Sigmoid colon (tissue), 7 donors: ENCODE results near the gene CEP83. TPM values are rescaled to one million over a fixed set of nuclear protein-coding genes. Genes with fewer than 3 reads are reported as not detected.
"Not testable (repeated sequence)": the region's sequence is repeated elsewhere in the genome, so short reads cannot be mapped to it uniquely, and the experiment has no call there.

Source experiments
- DNase-seq: peaks from one replicate; pipeline ENCODE4 v3.0.0-alpha.2; 2019
- H3K27ac ChIP-seq, 4 donors: fragments of 200-600 bp; sonication (generic); one replicate each; pipeline ENCODE4 v1.5.1; 2016 to 2019; ENCODE audit warnings: mild to moderate bottlenecking in 1 of 4
- H3K27me3 ChIP-seq, 3 donors: fragments of 200-600 bp; sonication (generic); one replicate each; pipeline ENCODE4 v1.5.1; 2019; ENCODE audit warnings: mild to moderate bottlenecking in 1 of 3
- H3K36me3 ChIP-seq, 4 donors: fragments of 200-600 bp; sonication (generic); one replicate each; pipeline ENCODE4 v1.5.1; 2016 to 2019
- H3K4me1 ChIP-seq, 4 donors: fragments of 200-600 bp; sonication (generic); one replicate each; pipeline ENCODE4 v1.5.1; 2017 to 2019
- H3K4me3 ChIP-seq, 4 donors: fragments of 200-600 bp; sonication (generic); one replicate each; pipeline ENCODE4 v1.5.1; 2017 to 2019; ENCODE audit warnings: mild to moderate bottlenecking in 2 of 4, moderate library complexity in 1 of 4
- H3K9me3 ChIP-seq, 4 donors: fragments of 200-600 bp in 3 of 4; sonication (generic) in 3 of 4; one replicate each; pipeline versions ENCODE4 v1.5.1 to v1.6.1; 2013 to 2019
- EP300 ChIP-seq, 4 donors: sonication (generic); formaldehyde crosslinking; IDR thresholded peaks; one replicate each; pipeline ENCODE4 v1.6.1; 2017; ENCODE audit warnings: antibody characterized with exemption in 4 of 4
- POLR2A ChIP-seq, 2 donors: fragments of 450-650 bp; IDR thresholded peaks; one replicate each; pipeline ENCODE4 v1.6.1; 2016; ENCODE audit warnings: antibody characterized with exemption in 2 of 2, mild to moderate bottlenecking in 2 of 2, moderate library complexity in 2 of 2
- POLR2AphosphoS5 ChIP-seq, 4 donors: sonication (generic); formaldehyde crosslinking; IDR thresholded peaks; one replicate each; pipeline ENCODE4 v1.6.1; 2017; ENCODE audit warnings: antibody characterized with exemption in 4 of 4
- WGBS, 2 donors: extraction: QIAGEN DNeasy Blood & Tissue Kit; methylation state at CpG; one replicate each; pipeline ENCODE4 v1.1.7; 2013; 5-methylcytosine and 5-hydroxymethylcytosine counted together
- intact Hi-C: fragments of 100-400 bp; cut with DNase I; formaldehyde crosslinking; loops from one replicate; pipeline ENCODE4 v1.15.1; 2023
- polyA plus RNA-seq, 3 donors: library from polyadenylated mRNA; stranded (reverse); fragments of 200-250 nt; gene quantifications; one replicate each; pipeline ENCODE4 v1.2.3, GENCODE V29; 2013
- total RNA-seq, 4 donors: library from RNA; depleted of rRNA; stranded (reverse); fragments of >200 nt; gene quantifications; one replicate each; pipeline ENCODE4 v1.1.0, GENCODE V29; 2016
- TF ChIP-seq, protein P1 (sequence below), 4 experiments: fragments of 450-650 bp in 3 of 4; fragments of 200-600 bp in 1 of 4; IDR thresholded peaks; one replicate each; pipeline ENCODE4 v1.5.1; 2016 to 2019; ENCODE audit warnings: antibody characterized with exemption in 4 of 4, mild to moderate bottlenecking in 3 of 4, moderate library complexity in 2 of 4
- donor health status: healthy with polysubstance abuse.
- donor health status: Bipolar disorder and iron deficiency.
- donor health status: healthy.

CEP83 gene
- total and polyA plus RNA-seq, 7 donors, result 4.4 to 23.5 (median 7.9) TPM

DNA sequence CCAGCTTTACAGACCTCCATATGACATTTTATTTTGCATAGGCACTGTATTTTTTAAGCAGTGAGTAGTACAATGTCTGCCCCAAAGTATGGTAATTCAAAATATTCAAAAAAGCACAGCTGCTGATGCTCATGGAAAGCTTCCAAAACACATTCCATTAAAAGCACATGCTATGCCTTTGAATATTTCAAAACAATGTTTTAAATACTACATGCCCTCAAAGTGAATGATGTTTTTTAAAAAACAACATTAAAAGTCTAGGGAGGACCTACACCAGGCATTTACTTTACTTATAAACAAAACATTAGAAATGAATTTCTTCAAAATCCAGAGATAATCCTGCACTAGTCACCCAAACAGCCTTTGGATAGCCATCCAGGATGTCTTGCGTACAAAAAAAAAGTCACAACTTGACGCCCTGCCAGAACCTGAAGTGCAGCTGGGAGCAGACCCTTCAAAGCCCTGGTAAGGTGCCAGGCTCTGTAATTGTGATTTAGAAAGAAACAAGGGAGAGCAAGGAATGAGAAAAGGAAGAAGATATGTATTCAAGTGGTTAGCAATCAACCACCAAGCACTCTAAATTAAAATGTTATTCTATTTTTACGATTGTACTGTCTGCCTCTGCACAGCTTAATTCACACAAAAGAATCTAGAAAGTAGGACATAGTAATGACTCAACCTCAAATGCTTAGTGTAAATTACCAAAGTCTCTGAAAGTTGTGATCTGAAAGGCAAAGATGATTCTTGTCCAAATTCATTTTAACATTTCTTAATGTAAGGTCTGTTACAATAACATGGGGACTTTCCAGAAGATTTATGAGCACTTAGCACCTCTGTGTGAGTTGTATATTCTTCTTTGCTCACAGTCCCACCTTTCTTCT is 31.9 kb downstream of the CEP83 start:
- peaks cover 0 to 8% (median 4%) of the 10 kb centered on the region in 4 donors for H3K9me3 ChIP-seq
- H3K27ac ChIP-seq, result peak overlapping the region; percentile 33 to 82 (median 68)
- WGBS, 2 donors, result 11 to 23% methylated on average over 3 of the region's 3 CpGs
- H3K36me3 ChIP-seq, result no peaks in the 10 kb centered on the region
- TF ChIP-seq POLR2AphosphoS5 (IDR thresholded peaks at IDR 0.05), result peak in 3 of 4 donors; percentile 38 to 77 (median 64)
- peak in 1 of 4 donors; percentile 46 for TF ChIP-seq EP300 (IDR thresholded peaks at IDR 0.05)
- TF ChIP-seq, protein P1, sequence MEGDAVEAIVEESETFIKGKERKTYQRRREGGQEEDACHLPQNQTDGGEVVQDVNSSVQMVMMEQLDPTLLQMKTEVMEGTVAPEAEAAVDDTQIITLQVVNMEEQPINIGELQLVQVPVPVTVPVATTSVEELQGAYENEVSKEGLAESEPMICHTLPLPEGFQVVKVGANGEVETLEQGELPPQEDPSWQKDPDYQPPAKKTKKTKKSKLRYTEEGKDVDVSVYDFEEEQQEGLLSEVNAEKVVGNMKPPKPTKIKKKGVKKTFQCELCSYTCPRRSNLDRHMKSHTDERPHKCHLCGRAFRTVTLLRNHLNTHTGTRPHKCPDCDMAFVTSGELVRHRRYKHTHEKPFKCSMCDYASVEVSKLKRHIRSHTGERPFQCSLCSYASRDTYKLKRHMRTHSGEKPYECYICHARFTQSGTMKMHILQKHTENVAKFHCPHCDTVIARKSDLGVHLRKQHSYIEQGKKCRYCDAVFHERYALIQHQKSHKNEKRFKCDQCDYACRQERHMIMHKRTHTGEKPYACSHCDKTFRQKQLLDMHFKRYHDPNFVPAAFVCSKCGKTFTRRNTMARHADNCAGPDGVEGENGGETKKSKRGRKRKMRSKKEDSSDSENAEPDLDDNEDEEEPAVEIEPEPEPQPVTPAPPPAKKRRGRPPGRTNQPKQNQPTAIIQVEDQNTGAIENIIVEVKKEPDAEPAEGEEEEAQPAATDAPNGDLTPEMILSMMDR (IDR thresholded peaks at IDR 0.05), result no peak
- intact Hi-C loops, result no loop called here
- no peaks in the 10 kb centered on the region for H3K27me3 ChIP-seq
- DNase-seq, result peak; percentile 85
- H3K4me1 ChIP-seq, result peaks cover 0 to 27% (median 22%) of the 10 kb centered on the region in 4 donors
- H3K4me3 ChIP-seq, result no peak overlapping the region

DNA sequence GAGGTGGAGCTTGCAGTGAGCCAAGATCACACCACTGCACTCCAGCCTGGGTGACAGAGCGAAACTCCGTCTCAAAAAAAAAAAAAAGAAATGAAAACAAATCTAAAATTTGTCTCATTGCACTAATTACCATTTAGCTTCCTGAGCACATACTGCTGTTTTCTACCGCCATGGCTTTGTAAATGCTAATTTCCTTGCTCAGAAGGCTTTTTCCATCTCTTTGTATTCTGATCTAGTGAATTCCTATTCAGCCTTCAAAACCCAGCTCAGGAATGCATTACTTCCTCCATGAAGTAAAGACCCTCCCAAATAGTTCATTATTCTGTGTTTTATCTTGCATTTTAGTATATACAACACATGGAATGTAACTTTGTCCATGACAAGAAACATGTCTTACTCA is 33.6 kb downstream of the CEP83 start:
- H3K36me3 ChIP-seq, result no peaks in the 10 kb centered on the region
- peaks cover 8 to 15% (median 13%) of the 10 kb centered on the region in 4 donors for H3K9me3 ChIP-seq
- H3K27ac ChIP-seq, result no peak overlapping the region
- intact Hi-C loops, result no loop called here
- TF ChIP-seq EP300 (IDR thresholded peaks at IDR 0.05) (no peak), POLR2AphosphoS5 (IDR thresholded peaks at IDR 0.05) (no peak), POLR2A (IDR thresholded peaks at IDR 0.05) (no peak)
- TF ChIP-seq, protein P1 (IDR thresholded peaks at IDR 0.05), result no peak
- no peak for DNase-seq
- 96 to 99% methylated on average over 3 of the region's 3 CpGs for WGBS, 2 donors
- H3K4me1 ChIP-seq, result peaks cover 0 to 27% (median 22%) of the 10 kb centered on the region in 4 donors
- no peak overlapping the region for H3K4me3 ChIP-seq
- no peaks in the 10 kb centered on the region for H3K27me3 ChIP-seq

DNA sequence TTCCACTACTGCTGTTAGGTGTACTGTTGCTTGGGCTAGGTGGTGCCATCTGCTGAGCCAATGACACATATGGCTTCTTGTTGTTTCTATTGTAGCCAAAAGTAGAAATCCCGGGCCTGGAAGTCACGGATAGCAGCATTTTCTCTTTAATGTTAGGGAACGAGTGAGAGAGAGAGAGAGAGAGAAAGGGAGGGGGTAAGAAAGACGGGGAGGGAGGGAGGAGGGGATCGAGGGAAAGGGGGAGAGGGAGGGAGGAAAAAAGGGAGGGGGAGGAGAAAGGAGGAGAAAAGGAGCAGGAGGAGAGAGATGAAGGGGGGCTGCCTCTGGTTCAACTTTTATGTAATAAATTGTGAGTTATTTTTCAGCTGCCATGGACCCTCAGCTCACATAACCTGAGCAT is 34.8 kb downstream of the CEP83 start:
- peak overlapping the region in 1 of 4 donors; percentile 25 for H3K27ac ChIP-seq
- H3K4me1 ChIP-seq, result peaks cover 0 to 27% (median 22%) of the 10 kb centered on the region in 4 donors
- H3K4me3 ChIP-seq, DNase-seq, intact Hi-C loops, H3K27me3 ChIP-seq, H3K36me3 ChIP-seq: not testable (repeated sequence)
- 97 to 98% methylated on average over 5 of the region's 5 CpGs for WGBS, 2 donors
- peaks cover 8 to 15% (median 14%) of the 10 kb centered on the region in 4 donors for H3K9me3 ChIP-seq

DNA sequence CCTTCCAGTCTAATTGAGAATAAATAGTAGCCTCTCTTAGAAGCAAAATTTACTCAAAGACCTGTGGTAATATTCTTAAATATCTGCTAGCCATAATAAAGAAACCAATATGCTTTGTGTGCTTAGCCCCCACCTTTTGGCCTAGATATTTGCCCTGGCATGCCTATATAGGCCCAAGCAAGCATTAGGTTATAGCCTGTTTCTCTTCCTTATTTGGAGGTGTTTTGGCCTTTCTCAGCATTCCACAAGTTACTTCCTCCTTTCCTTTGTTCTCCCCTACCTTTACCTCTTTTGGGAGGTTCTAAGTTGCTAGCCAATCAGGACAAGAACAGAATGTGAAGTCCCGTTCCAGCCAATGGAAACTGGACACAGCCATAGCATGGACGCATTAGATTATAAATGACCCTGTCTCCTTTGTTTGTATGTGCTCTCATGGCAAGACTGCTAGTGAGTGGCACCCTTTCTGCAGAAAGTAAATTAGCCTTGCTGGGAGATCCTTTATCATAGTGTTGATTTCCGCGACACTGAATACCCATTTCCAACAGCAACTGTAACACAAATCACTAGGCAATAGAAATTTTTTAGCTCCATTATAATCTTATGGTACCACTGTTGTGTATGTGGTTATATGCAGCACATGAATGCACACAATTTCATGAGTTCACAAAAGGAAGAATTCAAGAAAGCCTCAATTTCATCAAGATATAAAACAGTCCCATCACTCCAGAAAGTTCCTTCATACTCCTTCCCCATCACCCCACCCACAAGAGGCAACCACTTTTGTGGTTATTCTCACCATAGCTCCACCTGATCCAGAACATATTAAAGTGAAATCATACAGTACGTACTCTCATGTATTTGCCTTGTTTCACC is 37.6 kb downstream of the CEP83 start:
- TF ChIP-seq POLR2AphosphoS5 (IDR thresholded peaks at IDR 0.05) (no peak), POLR2A (IDR thresholded peaks at IDR 0.05) (no peak), EP300 (IDR thresholded peaks at IDR 0.05) (no peak)
- TF ChIP-seq, protein P1 (IDR thresholded peaks at IDR 0.05), result no peak
- intact Hi-C loops, result no loop called here
- Histone ChIP-seq H3K27ac (no peak overlapping the region), H3K27me3 (no peaks in the 10 kb centered on the region), H3K4me3 (no peak overlapping the region), H3K36me3 (no peaks in the 10 kb centered on the region), H3K4me1 (peaks cover 0 to 15% (median 5%) of the 10 kb centered on the region in 4 donors), H3K9me3 (peaks cover 8 to 15% (median 14%) of the 10 kb centered on the region in 4 donors)
- DNase-seq, result no peak
- WGBS, 2 donors, result 98% methylated on average over 5 of the region's 5 CpGs

DNA sequence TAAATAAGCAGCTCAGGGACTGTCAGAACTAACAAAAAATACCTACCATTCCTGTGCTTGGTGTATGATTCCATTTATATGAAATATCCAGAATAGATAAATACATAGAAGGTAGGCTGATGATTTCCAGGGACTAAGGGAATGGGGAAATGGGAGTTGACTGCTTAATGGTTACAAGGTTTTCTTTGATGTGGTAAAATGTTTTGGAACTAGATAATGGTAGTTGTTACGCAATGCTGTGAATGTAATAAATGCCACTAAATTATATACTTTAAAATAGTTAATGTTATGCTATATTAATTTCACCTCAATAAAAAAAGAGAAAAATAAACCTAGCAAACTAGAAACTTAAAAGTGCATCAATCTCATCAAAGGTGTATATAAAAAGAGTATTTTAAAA is 41.1 kb downstream of the CEP83 start:
- intact Hi-C loops, result no loop called here
- Histone ChIP-seq H3K36me3 (no peaks in the 10 kb centered on the region), H3K27ac (peak overlapping the region in 1 of 4 donors; percentile 9), H3K27me3 (no peaks in the 10 kb centered on the region), H3K4me3 (no peak overlapping the region), H3K9me3 (peaks cover 2 to 15% (median 14%) of the 10 kb centered on the region in 4 donors), H3K4me1 (peaks cover 0 to 15% (median 3%) of the 10 kb centered on the region in 4 donors)
- DNase-seq, result no peak
- no peak for TF ChIP-seq POLR2AphosphoS5 (IDR thresholded peaks at IDR 0.05)
- 91 to 92% methylated on average over 1 of the region's 1 CpG for WGBS, 2 donors
